HepG2 (cell line): ENCODE measurements around the gene PDP2. TPM values are rescaled to one million over a fixed set of nuclear protein-coding genes. Genes with fewer than 3 reads are reported as not detected.

Source experiments
- ATAC-seq: fragments of 200-7000 bp; cut with Tn5 transposase; 3 replicates; pipeline ENCODE4 v1.9.1; 2020; ENCODE audit warnings: mild to moderate bottlenecking, moderate library complexity
- BruUV-seq: library from RNA; stranded (reverse); fragments of 400-500 nt; replicated peaks from 2 replicates; lab custom pipeline; 2021; lab: Mats Ljungman, UMichigan
- CTCF ChIA-PET: fragments of 300-600 bp; formaldehyde crosslinking; extraction: SDS; loops from one replicate; lab custom pipeline; 2021; ENCODE audit warnings: low total read pairs, inconsistent platforms, low intra/inter-chr PET ratio; lab: Yijun Ruan, JAX
- POLR2A ChIA-PET: fragments of 350-600 bp; sonication (Branson Sonifier 250); formaldehyde crosslinking; loops from one replicate; lab custom pipeline; 2020; ENCODE audit warnings: antibody characterized with exemption, inconsistent platforms; lab: Yijun Ruan, JAX
- DNase-seq: peaks from one replicate; pipeline ENCODE4 v3.0.0-alpha.2; 2015; ENCODE audit warnings: low spot score
- FAIRE-seq: peaks from 3 replicates; lab custom pipeline; 2011; peaks lifted over from hg19 to GRCh38; lab: Jason Lieb, UNC
- H2AFZ ChIP-seq: one replicate; pipeline ENCODE4 v1.6.1; 2011; ENCODE audit warnings: low read length, inconsistent platforms
- H3K27ac ChIP-seq: fragments of 300-600 bp; 3 replicates; pipeline ENCODE4 v1.8.0; 2011; ENCODE audit warnings: mixed run types, mild to moderate bottlenecking, mixed read lengths, low read length, inconsistent platforms; ENCODE audit not compliant: insufficient read depth; ENCODE audit errors: extremely low read length
- H3K27me3 ChIP-seq, 2 experiments: fragments of 200-600 bp in 1 of 2; 2 replicates in 1 of 2; 3 replicates in 1 of 2; pipeline versions ENCODE4 v1.6.0 to v1.8.0; 2011; ENCODE audit warnings: low read length in 2 of 2, mild to moderate bottlenecking in 2 of 2, moderate library complexity in 2 of 2, inconsistent platforms in 1 of 2; ENCODE audit not compliant: insufficient read depth in 2 of 2, control insufficient read depth in 1 of 2
- H3K36me3 ChIP-seq, 2 experiments: fragments of 200-600 bp in 1 of 2; replicated peaks in 1 of 2; 2 replicates in 1 of 2; 3 replicates in 1 of 2; pipeline versions ENCODE4 v1.5.1 to v1.8.0; 2011; ENCODE audit warnings: low read length in 2 of 2, inconsistent platforms in 1 of 2; ENCODE audit not compliant: insufficient read depth in 2 of 2, control insufficient read depth in 1 of 2
- H3K4me1 ChIP-seq: 2 replicates; pipeline ENCODE4 v1.5.1; 2012; ENCODE audit warnings: low read length, inconsistent platforms; ENCODE audit not compliant: insufficient read depth
- H3K4me2 ChIP-seq: 2 replicates; pipeline ENCODE4 v1.6.0; 2011; ENCODE audit warnings: low read depth, low read length, inconsistent platforms
- H3K4me3 ChIP-seq, 3 experiments: fragments of 200-600 bp in 1 of 3; sonication (generic), shearing (Covaris generic) in 1 of 3; replicated peaks in 1 of 3; 2 replicates each; pipeline ENCODE4 v1.5.1; 2011 to 2016; ENCODE audit warnings: low read length in 3 of 3, inconsistent platforms in 2 of 3, low read depth in 2 of 3, mild to moderate bottlenecking in 2 of 3, control low read depth in 1 of 3, mixed read lengths in 1 of 3; ENCODE audit not compliant: insufficient read depth in 1 of 3
- H3K79me2 ChIP-seq: one replicate; pipeline ENCODE4 v1.6.1; 2011; ENCODE audit warnings: low read length, inconsistent platforms; ENCODE audit not compliant: insufficient read depth
- H3K9ac ChIP-seq: 2 replicates; pipeline ENCODE4 v1.6.0; 2011; ENCODE audit warnings: mild to moderate bottlenecking, low read depth, low read length, inconsistent platforms; ENCODE audit not compliant: insufficient read depth
- H3K9me3 ChIP-seq: 2 replicates; pipeline ENCODE4 v1.5.1; 2012; ENCODE audit warnings: mild to moderate bottlenecking, low read length
- H4K20me1 ChIP-seq: 2 replicates; pipeline ENCODE4 v1.6.0; 2011; ENCODE audit warnings: inconsistent platforms, mild to moderate bottlenecking, low read length, moderate library complexity; ENCODE audit not compliant: insufficient read depth
- SMAD9 ChIP-seq: sonication (generic); formaldehyde crosslinking; IDR thresholded peaks from 2 replicates; pipeline ENCODE4 v1.5.1; 2020; ENCODE audit warnings: mild to moderate bottlenecking, missing genetic modification reagents
- WGBS: methylation state at CpG from one replicate; pipeline ENCODE4 v1.1.6; 2017; ENCODE audit warnings: low lambda C conversion rate; 5-methylcytosine and 5-hydroxymethylcytosine counted together
- in situ Hi-C: cut with HindIII; loops from 2 replicates; pipeline ENCODE4 v1.10.0; 2017; ENCODE audit warnings: low pct_unique_long_range_greater_than_20kb; ENCODE audit not compliant: extremely low pct_ligation_motif_present
- intact Hi-C: fragments of 100-400 bp; cut with micrococcal nuclease; formaldehyde crosslinking; loops from one replicate; pipeline ENCODE4 v1.10.0; 2022; ENCODE audit not compliant: unreplicated experiment
- polyA plus RNA-seq, 8 experiments: library from polyadenylated mRNA; depleted of rRNA in 3 of 8; stranded (reverse) in 7 of 8; unstranded in 1 of 8; fragments of >200 nt; fragmentation: Illumina TruSeq in 4 of 8; extraction: Trizol in 4 of 8; gene quantifications; 2 replicates each; pipeline versions ENCODE4 v1.2.1 to v1.2.3, GENCODE V29; 2011 to 2016; ENCODE audit warnings: low read depth in 4 of 8, missing spikeins in 1 of 8, mixed read lengths in 1 of 8; ENCODE audit not compliant: insufficient read depth in 1 of 8
- total RNA-seq, 5 experiments: library from RNA; depleted of rRNA; stranded (reverse); fragments of >200 nt; fragmentation: Illumina TruSeq; extraction: Trizol; gene quantifications; 2 replicates each; pipeline ENCODE4 v1.2.3, GENCODE V29; 2016; ENCODE audit warnings: low read depth in 1 of 5
- TF ChIP-seq, protein P1 (sequence below): fragments of 450-650 bp; IDR thresholded peaks from 2 replicates; pipeline ENCODE4 v1.6.1; 2017
- TF ChIP-seq, protein P2 (sequence below): sonication (generic); formaldehyde crosslinking; IDR thresholded peaks from 2 replicates; pipeline ENCODE4 v1.8.1; 2023; ENCODE audit warnings: mild to moderate bottlenecking, inconsistent platforms, moderate library complexity, missing genetic modification reagents, borderline replicate concordance

PDP2 gene
- total and polyA plus RNA-seq, 2 of the 13 experiments (the other 11 are each of a cell fraction or from before 2014, with no cell fraction given), result 12.8 to 15.8 TPM

DNA sequence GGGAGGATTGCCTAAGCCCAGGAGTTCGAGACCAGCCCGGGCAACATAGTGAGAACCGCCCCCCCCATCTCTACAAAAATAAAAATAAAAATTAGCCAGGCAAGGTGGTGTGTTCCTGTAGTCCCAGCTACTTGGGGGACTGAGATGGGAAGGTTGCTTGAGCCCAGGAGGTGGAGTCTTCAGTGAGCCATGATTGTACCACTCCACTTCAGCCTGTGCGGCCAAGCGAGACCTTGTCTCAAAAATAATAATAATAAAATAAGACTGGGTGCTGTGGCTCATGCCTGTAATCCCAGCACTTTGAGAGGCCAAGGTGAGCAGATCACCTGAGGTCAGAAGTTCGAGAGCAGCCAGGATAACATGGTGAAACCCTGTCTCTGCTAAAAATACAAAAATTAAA is 11.5 kb downstream of the PDP2 start (continued):
- TF ChIP-seq, protein P1, sequence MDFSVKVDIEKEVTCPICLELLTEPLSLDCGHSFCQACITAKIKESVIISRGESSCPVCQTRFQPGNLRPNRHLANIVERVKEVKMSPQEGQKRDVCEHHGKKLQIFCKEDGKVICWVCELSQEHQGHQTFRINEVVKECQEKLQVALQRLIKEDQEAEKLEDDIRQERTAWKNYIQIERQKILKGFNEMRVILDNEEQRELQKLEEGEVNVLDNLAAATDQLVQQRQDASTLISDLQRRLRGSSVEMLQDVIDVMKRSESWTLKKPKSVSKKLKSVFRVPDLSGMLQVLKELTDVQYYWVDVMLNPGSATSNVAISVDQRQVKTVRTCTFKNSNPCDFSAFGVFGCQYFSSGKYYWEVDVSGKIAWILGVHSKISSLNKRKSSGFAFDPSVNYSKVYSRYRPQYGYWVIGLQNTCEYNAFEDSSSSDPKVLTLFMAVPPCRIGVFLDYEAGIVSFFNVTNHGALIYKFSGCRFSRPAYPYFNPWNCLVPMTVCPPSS, result no peak
- TF ChIP-seq, protein P2, sequence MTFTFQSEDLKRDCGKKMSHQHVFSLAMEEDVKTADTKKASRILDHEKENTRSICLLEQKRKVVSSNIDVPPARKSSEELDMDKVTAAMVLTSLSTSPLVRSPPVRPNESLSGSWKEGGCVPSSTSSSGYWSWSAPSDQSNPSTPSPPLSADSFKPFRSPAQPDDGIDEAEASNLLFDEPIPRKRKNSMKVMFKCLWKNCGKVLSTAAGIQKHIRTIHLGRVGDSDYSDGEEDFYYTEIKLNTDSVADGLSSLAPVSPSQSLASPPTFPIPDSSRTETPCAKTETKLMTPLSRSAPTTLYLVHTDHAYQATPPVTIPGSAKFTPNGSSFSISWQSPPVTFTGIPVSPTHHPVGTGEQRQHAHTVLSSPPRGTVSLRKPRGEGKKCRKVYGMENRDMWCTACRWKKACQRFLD, result no peak

DNA sequence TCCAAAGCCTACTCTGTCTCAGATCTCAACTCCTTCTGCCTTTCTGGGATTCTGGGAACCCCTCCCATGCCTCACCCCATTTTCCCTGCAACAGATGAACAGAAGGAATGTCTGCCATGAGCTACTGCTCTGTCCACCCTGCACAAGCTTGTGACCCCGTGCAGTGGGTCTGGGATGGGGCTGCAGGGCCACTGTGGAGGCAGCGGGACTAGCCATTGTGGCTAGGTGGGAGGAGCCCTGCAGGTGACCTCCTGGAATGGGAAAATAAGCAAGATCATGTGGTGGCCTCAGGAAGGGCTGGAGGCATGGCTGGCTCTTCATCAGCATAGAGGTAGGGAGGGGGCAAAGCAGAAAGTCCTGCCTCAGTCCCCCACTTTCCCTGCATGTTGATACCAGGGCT is 13.7 kb downstream of the PDP2 start:
- in situ Hi-C loops, result no loop called here
- 35% methylated on average over 2 of the region's 2 CpGs for WGBS
- no peak for FAIRE-seq

More for the DNA sequence above, 13.7 kb downstream of the PDP2 start:
- TF ChIP-seq SMAD9, result no peak
- no TSS peak for BruUV-seq
- Histone ChIP-seq H3K36me3 (no peaks in the 10 kb centered on the region; a peak in 1 of 5 replicates), H3K4me1 (peaks cover 53% of the 10 kb centered on the region), H3K4me3 (no peak overlapping the region), H3K79me2 (no peaks in the 10 kb centered on the region), H3K9me3 (no peaks in the 10 kb centered on the region), H4K20me1 (no peaks in the 10 kb centered on the region), H3K4me2 (no peak overlapping the region), H3K27ac (no peak overlapping the region), H3K27me3 (peaks cover 0 to 2% of the 10 kb centered on the region in 2 experiments; a peak in 1 of 5 replicates), H2AFZ (no peak overlapping the region), H3K9ac (no peak overlapping the region)
- CTCF ChIA-PET, result interaction anchor here (3.3 kb wide), 1 partner anchor 34 kb away, joined by 28 read pairs; no protein-coding TSS in a partner anchor
- DNase-seq, result no peak
- no peak; the same call in 2 of the 3 replicates for ATAC-seq
- POLR2A ChIA-PET, result interaction anchor here (1.6 to 2.2 kb wide), 2 partner anchors 11 to 14 kb away, joined by 5 to 13 read pairs; partner anchors contain the start of gene PDP2
- intact Hi-C loops, result loop anchor here (2.0 to 10.0 kb wide), 2 partner anchors 61 to 261 kb away; partner anchors contain the start of genes B3GNT9, FBXL8 and TRADD
